Measurements from ENCODE around the gene KCTD5.
"Not testable (repeated sequence)": the region's sequence is repeated elsewhere in the genome, so short reads cannot be mapped to it uniquely, and the experiment has no call there.

Gene KCTD5

DNA sequence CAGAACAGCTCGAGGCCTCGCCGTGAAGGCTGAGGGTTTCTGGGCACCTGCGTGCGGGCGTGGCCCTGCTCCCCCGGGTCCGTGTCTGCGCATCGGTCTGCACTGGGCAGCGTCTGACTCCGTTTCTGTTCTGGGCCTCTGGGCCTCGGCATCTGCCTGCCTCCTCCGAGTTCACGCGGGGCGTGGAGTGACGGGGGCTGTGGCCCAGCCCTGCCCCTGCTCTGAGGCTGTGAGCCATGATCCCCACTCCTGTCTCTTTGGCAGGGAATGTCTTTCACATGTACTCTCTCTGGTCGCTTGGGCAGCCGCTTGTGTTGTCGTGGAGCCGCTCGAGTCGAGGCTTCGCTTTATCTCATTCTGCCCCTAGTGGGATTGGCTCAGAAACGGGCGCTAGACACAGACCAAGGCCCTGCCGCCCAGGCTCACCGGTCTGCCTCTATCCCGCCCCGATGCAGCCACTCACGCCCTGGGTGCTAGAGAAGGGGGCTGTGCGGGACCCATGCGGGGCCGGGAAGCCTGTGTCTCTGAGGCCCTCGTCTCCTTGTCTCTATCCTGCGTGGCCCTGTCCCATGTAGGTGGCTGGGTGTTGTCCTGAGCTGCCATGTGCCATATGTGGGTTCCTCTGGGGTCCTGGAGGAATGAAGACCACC, 14.4 kb downstream of the KCTD5 start:
- DNase-seq (ENCODE audit: low read depth, low spot score) = not testable (repeated sequence)

DNA sequence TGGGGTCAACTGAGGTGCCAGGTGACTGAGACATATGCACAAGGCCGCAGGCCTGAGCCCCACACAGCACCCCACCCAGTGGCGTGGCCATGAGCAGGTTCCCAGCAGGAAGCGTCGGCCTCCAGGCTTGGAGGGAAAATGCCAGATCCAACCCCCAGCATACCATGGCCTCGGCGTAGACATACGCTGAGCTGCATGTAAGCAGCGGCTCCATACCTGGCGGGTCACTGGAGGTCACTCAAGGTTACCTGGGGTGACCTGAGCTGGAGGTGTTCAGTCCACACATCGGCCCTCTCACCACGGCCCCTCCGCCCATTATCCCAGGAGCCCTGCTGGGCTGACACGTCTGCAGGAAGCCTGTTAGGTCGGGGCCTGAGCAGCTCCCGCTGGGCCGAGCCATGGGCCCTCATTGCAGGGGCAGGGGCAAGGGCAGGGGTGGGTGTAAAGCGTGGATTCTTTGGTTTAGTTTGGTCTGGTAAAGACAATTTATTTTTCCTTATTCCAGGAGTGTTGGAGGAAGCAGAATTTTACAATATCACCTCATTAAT, 15.2 kb downstream of the KCTD5 start:
- no peak for DNase-seq (ENCODE audit: low read depth, low spot score)

DNA sequence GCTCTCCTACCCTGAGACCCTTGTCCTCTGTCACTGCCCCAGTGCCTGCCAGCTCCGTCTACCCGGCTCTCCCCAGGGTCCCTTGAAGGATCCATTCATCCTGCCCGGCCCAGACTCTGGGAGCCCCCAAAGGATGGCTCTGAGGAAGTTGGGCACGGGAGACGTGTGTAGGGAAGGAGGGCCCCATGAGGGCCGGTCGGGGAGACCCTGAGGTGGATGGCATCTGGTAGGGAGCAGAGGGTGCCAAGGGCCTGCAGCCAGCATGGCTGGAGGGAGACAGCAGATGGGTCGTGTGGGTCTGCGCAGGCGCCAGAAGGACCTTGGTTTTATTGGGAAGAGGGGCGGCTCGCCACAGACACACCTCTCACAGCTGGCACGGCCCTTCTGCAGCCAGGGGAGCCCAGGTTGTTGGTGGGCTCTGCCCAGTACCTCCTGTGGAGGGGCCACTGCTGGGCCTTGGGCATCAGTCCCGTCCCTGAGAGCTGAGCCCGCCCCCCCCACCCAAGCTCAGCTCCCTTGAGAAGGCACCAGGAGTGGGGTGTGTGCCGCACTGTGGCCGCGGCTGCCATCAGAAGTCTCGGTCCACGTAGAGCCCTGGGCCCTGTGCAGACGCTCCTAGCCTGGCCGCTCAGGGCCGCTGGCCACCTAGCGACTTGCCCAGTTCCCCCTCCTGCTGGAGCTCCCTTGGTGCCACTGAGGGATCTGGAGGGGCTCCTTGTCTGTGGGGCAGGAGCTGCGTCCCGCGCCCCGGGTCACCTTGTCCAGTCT, 16.0 kb downstream of the KCTD5 start:
- DNase-seq (ENCODE audit: low read depth, low spot score) = no peak

DNA sequence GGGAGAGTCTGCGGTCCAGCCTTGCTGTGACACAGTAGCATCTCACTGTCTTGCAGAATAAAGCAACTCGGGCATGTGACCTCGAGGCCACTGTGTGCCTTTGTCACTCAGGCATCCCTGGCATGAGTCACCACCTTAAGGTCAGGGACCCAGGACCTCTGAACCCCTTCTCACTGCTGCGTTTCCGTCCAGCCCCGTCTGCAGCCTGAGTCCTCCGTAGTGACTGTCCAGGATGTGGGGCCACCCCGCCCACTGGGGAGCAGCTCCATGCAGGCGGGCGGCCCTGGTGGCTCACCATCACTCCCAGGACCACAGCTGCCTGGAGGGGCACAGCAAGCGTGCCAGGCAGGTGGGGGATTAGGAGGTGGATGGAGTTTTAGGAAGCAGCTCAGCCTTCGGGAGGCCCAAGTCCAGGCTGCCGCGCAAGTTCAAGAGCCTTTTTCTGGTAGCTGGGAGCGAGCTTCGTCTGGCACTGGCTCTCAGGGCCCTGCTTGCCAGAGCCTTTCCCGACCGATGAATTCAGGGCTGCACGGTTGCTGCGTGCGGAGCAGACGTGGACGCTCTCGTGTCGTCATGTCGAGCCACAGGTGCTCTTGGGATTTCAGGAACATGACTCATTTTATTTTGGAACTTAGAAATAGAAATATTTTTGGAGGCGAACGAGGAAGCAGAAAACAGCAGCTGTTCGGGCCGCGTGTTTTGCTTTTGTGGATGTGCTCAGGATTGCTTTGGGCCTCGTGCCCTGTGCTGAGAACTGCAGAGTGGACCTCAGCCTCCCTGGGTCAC, 16.8 kb downstream of the KCTD5 start:
- no peak for DNase-seq (ENCODE audit: low read depth, low spot score)

DNA sequence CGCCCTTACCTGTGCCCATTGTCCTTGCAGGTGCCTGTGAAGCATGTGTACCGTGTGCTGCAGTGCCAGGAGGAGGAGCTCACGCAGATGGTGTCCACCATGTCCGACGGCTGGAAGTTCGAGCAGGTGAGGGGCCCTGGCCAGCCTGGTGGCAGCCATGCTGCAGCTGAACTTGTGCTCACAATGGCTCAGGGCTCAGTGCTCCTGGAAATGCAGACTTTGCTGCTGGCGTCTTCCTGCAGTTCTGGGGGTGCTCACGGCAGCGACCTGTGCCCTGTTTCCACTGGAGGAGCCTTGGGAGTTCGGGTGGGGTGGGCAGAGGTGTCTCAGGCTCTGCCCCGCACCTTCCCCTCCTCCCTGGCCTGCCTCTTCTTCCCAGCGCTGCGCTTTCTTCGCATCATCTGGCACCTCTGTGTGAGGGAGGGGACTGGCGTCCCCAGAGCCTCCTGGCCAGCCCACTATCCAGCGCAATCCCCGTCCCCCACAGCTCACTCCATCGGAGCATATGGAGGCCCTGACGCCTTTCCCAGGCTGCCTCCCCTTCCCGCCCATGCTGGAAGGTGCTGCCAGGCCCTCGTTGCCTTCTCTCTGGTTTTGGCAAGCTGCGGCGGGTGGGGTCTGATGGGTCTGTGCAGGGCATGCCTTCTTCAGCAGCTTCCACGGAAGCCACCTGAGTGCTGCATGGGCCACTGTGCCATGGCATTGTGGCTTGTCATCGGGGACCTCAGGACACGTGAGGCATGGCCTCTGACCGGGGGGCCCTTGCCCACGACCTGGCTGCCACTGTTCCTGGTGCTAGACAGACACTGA, 17.7 kb downstream of the KCTD5 start:
- no peak for DNase-seq (ENCODE audit: low read depth, low spot score)

DNA sequence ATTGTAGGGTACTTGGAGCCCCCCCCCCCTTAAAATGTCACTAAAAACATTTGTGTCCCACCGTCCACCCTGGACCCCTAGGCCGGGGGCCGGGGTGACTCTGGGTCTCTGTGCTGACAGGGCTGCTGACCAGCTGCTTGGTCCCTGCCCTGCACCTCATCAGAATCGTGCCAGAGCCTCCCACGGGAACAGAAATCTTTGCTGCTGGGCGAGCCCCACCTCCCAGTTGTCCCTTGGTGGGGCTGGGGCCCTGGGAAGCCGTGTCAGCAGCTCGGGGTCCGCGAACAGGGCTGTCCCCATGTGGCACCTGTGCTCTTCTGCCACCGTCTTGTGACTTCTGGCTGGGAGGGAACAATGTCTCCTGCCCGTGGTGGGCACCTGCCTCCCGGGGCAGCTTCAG, 18.5 kb downstream of the KCTD5 start:
- no peak for DNase-seq (ENCODE audit: low read depth, low spot score)

DNA sequence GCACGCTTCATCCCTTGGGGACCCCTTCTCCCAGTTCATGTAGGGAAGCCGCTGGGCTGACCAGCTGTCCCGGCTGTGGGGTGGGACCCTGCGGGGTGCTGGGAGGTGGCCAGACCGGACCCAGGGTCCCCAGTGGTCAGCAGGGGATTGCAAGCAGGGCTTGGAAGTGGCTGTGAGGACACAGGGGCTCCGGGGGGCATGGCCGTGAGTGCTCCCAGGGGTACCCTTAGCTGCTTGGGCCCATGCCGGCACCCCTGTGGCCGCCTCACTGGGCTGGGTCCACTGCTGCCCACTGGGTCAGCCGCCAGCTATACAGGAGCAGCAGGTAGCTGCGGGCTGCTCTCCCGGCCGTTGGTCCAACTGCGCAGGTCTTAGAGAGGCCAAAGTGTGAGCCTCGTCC, 18.9 kb downstream of the KCTD5 start:
- no peak for DNase-seq (ENCODE audit: low read depth, low spot score)

DNA sequence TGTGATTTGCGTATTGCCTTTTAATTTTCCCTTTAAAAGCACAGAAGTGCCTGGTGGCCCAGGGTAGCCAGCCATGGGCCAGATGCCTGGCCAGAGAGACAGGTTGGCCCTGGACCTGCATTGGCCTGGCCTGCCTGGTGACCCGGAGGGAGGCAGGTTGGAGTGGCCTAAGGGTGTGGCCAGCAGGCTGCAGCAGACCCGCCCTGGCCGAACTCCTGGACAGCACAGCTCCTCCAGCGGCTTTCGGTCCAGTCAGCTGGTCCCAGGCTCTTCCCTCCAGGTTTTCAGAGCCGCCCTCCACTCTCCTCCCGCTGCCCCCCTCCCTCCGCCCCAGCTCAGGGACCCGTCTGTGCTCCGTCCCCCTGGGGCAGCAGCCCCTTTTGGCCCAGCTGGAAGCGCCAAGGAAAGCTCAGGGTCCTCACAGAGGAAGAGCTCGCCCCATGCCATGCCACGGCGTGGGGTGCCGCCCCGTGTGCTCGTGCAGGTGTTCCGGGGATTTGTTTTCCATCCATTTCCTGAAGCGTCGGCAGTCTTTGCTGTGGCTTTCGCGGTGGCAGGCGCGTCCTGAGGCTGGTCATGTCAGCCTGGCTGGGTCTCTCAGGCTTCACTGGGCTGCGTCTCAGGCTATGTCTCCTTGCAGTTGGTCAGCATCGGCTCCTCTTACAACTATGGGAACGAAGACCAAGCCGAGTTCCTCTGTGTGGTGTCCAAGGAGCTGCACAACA, 19.6 kb downstream of the KCTD5 start:
- DNase-seq (ENCODE audit: low read depth, low spot score) = no peak

DNA sequence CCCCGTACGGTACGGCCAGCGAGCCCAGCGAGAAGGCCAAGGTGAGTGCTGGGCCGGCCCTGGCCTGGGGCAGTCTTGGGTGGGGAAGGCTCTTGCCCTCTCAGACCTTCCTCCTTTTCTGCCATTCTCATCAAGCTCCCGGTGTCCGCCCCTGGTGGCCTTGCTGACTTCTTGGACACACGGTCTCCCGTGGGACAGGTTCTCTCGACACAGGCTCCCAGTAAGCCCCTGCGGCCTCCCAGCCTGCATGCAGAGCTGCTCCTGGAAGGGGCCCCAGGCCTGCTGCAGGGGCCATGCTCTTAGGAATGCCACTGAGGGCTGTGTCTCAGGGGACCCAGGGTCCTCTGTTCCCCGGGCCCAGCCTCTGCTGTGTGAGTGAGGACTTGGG, 20.1 kb downstream of the KCTD5 start:
- no peak for DNase-seq (ENCODE audit: low read depth, low spot score)

DNA sequence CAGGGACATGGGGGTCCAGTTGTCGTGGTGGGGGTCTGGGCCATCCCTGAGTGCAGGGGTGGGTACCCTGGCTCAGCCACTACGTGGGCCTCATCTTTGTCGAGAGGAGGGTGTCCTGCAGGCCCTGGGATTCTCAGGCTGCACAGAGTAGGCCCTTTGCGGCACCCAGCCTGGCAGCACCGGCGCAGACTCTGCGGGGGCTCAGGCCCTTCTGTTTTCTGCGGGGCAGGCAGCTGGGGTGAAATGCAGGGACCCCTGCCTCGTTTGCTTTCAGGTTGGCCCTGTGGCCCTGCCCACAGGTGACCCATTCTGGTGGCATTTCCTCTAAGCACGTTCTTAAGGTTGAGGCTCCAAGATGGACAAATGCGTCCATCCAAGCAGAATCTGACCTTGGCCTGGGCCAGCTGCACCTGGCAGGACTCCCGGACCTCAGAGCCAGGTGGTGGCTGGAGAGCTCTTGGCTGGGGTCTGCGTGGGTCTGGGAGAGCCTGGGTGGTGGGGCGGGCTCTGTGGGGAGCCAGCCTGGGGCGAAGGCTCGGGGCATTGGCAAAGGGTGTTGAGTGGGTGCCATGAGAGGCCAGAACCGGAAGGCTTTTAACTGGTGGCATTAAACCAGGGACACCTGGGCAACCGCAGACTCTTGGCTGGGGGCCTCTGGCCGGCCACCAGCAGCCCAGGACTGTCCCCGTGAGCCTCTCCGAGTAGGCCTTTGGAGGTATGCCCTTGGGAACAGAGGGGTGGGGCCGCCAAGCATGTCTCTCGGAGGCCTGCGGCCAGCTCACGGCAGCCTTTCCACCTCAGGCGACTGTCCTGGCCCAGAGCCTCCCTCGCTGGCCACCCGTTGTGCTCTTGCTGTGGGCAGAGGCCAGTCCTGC, 20.8 kb downstream of the KCTD5 start:
- DNase-seq (ENCODE audit: low read depth, low spot score) = no peak

DNA sequence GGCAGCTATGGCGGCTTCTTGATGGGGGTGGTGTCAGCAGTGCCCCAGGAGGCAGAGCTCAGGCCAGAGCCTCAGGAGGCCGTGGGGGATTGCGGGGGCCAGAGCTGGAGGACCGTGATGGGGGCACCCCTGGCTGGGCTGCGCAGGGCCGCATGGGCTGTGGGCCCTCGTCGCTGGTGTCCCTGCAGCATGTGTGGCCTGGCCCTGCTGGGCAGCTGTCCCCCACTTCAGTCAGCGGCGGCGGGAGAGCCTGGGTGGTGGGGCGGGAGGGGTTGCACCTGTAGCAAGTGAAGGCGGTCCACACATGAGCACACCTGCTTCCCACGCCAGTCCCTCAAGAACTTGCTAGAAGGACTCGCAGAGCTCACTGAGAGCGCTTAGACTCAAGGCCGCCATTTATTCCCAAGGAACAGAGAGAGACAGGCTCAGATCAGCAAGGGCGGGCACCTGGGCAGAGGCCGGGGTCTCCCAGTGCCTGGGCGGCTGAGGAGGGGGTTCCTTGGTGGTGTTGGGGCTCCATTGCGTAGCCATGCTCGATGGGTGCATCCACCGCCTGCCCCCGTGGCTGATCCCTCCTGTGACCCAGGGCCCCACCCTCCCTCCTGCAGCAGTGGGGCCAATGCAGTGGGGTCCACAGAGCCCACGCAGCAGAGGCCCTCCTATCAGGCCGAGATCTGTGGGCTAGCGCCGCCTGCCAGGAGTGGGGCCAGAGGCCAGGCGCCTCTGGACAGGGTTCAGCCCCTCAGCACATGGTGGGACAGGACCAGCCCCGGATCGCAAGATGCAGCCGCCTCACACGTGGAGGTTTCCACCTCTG, 22.1 kb downstream of the KCTD5 start:
- DNase-seq (ENCODE audit: low read depth, low spot score) = no peak

DNA sequence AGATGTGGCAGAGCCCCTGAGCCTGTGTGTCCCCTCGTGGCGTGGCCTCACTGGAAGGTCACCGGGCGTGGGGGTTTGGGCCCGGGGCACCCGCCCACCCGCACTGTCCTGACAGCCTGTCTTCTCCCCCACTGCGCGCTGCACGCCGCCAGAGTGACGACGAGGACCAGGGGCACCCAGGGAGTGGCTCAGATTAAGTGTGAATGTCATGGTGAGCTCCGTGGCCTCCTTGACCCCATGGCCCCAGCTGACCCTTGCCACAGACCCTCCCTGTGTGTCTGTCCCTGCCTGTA, 22.6 kb downstream of the KCTD5 start:
- no peak for DNase-seq (ENCODE audit: low read depth, low spot score)

DNA sequence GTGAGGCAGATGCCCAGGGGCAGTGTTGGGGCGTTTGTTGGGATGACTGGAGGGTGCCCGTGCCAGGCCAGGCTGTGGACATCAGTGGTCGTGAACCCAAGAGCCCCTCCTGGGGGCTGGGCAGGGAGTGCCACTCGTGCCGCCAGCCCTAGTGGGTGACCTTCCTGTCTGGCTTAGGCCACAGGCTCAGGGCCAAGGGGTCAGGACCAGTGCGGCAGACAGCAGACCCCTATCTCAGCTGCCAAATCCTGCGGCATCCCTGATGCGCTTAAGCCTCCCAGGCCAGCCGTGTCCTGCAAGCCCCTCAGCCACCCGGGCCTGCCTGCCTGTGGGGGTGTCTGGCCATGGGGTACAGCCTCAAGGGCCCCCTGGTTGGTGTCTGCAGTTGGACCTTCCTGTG, 23.0 kb downstream of the KCTD5 start:
- no peak for DNase-seq (ENCODE audit: low read depth, low spot score)

DNA sequence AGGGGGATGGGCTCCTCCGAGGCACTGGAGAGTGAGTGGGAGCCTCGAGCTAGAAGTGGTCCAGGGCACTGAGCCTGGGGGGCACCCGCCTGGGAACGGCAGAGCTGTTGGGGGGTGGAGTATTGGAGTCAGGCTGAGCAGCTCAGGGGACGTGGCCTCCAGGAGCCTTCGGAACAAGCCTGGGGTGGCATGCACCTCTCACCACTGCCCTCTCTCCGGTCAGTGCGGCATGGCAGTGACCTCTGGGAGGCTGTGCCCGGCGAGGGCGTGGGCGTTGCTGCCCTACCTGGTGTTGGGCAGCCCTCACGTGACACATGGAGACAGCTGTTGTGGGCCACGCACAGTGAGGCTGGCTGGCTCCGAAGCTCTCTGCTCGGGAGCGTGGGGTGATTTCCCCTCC, 23.8 kb downstream of the KCTD5 start:
- no peak for DNase-seq (ENCODE audit: low read depth, low spot score)

DNA sequence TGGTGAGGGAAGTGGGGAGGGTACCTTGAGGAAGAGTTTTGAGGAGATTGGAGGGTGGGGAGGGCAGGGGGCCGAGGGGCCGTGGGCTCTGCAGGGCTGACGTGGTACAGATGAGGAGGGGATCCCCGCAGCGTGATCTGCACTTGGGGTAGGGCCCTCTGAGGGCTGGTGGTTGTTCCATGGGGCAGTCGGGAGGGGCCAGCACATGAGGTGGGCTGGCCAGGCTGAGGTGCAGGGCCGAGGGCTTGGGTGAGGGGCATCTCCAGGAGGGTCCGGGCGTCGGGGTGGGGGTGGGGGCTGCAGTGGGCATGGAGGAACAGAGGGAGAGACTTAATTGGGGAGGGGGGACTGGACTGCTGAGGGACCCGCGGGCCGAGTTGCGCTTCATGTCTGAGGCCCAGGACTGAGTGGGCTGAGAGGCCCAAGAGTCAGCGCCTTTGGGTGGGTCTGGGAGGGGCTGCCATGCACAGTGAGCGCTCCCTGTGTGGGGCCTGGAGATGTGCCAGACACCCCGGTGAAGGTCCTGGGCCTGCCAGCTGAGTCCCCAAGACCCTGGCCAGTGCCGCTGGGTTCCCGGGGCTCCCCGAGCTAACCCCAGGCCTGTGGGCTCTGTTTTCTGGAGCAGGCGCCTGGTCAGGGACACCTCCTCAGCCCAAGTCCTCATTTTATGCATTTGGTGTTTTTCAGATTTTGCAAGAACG, 24.4 kb downstream of the KCTD5 start:
- no peak for DNase-seq (ENCODE audit: low read depth, low spot score)

DNA sequence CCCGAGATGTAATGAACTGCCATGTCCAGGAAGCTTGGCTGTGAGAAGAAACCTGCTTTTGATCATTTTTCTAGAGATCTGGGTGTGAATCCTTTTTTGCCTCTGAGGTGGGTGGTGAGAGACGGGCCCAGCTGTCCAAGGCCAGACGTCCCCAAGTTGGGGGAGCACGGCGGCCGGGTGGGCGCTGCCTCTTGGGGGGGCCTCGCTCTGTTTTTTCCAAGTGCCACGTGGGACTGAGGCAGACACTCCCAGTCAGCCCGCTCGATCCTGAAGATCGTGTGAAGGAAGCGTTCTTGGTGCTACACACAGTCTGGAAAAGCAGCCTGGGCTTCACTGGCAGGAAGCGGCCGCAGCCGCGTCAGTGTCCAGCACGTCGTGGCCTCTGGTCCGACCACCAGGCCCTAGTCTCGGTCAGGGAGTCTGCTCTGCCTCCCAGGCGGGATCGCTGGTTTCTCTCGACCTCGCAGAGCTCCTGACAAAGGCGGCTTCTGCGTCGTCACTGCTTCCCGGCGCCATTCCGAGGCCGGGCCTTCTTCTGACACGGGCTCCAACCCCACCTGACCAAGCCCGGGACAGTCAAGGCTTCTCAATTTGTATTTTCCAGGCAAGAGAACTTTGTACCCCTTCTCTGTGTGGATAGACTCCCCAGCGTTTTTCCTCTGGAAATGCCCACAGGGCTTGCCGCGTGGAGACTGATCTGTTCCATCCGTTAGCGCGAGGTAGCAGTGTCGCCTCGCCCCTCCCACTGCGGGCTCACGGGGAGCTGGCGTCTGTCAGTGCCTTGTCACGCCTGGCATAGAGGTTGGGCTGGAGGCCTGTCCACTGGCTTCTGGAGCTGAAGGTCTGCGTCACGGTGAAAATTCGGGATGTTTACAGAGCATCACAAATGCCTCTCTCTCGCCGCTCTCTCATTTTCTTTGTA, 25.3 kb downstream of the KCTD5 start:
- DNase-seq (ENCODE audit: low read depth, low spot score) = no peak

DNA sequence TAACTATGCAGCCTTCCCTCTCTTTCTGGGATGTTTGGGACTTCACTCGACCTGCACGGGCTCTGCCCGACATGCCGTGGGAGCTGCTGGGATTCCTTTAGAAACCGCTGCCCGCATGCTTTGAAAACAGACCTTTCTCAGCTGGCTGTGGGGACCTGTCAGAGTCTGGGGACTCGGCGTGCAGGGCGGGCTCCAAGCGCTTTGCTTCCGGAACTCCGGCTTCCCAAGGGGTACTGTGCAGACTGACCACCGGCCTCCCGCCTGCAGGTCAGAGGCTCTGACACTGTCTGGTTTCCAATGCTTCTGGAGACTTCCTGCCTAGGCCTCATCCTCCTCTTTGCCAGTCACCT, 25.9 kb downstream of the KCTD5 start:
- DNase-seq (ENCODE audit: low read depth, low spot score) = no peak
